Measurements from ENCODE around the gene MED8. TPM values are rescaled to one million over a fixed set of nuclear protein-coding genes. Genes with fewer than 3 reads are reported as not detected.
A peak's percentile ranks its signal among the peaks of the same experiment; 100 is the strongest.

Gene MED8
- total RNA-seq, 1 experiment from 2014 or later: 31.1 TPM

- Mint-ChIP-seq H3K36me3 (ENCODE audit: insufficient read depth, unreplicated experiment) (peaks cover 76% of the 10 kb centered on the region), H3K9me3 (ENCODE audit: low read depth, unreplicated experiment) (no peaks in the 10 kb centered on the region), H3K4me3 (ENCODE audit: low read depth, unreplicated experiment) (peak overlapping the region; percentile 79), H3K27ac (ENCODE audit: unreplicated experiment) (peak overlapping the region; percentile 82), H3K4me1 (ENCODE audit: low read depth, unreplicated experiment) (peaks cover 39% of the 10 kb centered on the region), H3K27me3 (ENCODE audit: unreplicated experiment) (no peaks in the 10 kb centered on the region)
- TSS peak; percentile 21 for BruUV-seq (replicated peaks)
- intact Hi-C loops (cut with micrococcal nuclease; ENCODE audit: unreplicated experiment): no loop called here
- TF ChIP-seq CTCF (IDR thresholded peaks at IDR 0.05; ENCODE audit: unreplicated experiment): no peak
- CTCF ChIA-PET: interaction anchor here (0.7 to 2.0 kb wide), 7 partner anchors 9 to 140 kb away, joined by 3 to 14 read pairs (median 3); partner anchors contain the start of gene C1orf210
- peak; percentile 35 for DNase-seq
Observed at GRCh38 chr1:43367026-43367903, 22.3 kb downstream of the MED8 start.

GRCh38 chr1:43366601-43367025 is 23.0 kb downstream of the MED8 start:
- Mint-ChIP-seq H3K27ac (ENCODE audit: unreplicated experiment) (peak overlapping the region; percentile 82), H3K4me3 (ENCODE audit: low read depth, unreplicated experiment) (peak overlapping the region; percentile 79), H3K36me3 (ENCODE audit: insufficient read depth, unreplicated experiment) (peaks cover 82% of the 10 kb centered on the region), H3K9me3 (ENCODE audit: low read depth, unreplicated experiment) (no peaks in the 10 kb centered on the region), H3K4me1 (ENCODE audit: low read depth, unreplicated experiment) (peaks cover 45% of the 10 kb centered on the region), H3K27me3 (ENCODE audit: unreplicated experiment) (no peaks in the 10 kb centered on the region)
- CTCF ChIA-PET: interaction anchor here (0.7 to 2.0 kb wide), 2 partner anchors 81 to 98 kb away, joined by 3 to 14 read pairs; partner anchors contain the start of gene C1orf210
- no peak for DNase-seq
- BruUV-seq (replicated peaks): no TSS peak
- intact Hi-C loops (cut with micrococcal nuclease; ENCODE audit: unreplicated experiment): no loop called here
- TF ChIP-seq CTCF (IDR thresholded peaks at IDR 0.05; ENCODE audit: unreplicated experiment): no peak

- peak; percentile 85 for DNase-seq
- no TSS peak for BruUV-seq (replicated peaks)
- H3K4me1 Mint-ChIP-seq (ENCODE audit: low read depth, unreplicated experiment): peaks cover 49% of the 10 kb centered on the region
- no peaks in the 10 kb centered on the region for H3K9me3 Mint-ChIP-seq (ENCODE audit: low read depth, unreplicated experiment)
- intact Hi-C loops (cut with micrococcal nuclease; ENCODE audit: unreplicated experiment): no loop called here
- peak overlapping the region; percentile 82 for H3K27ac Mint-ChIP-seq (ENCODE audit: unreplicated experiment)
- peaks cover 86% of the 10 kb centered on the region for H3K36me3 Mint-ChIP-seq (ENCODE audit: insufficient read depth, unreplicated experiment)
- TF ChIP-seq CTCF (IDR thresholded peaks at IDR 0.05; ENCODE audit: unreplicated experiment): no peak
- no peaks in the 10 kb centered on the region for H3K27me3 Mint-ChIP-seq (ENCODE audit: unreplicated experiment)
- H3K4me3 Mint-ChIP-seq (ENCODE audit: low read depth, unreplicated experiment): peak overlapping the region; percentile 79
- CTCF ChIA-PET: no interaction called here
Observed at GRCh38 chr1:43366179-43366578, 23.4 kb downstream of the MED8 start.

- Mint-ChIP-seq H3K36me3 (ENCODE audit: insufficient read depth, unreplicated experiment) (peaks cover 86% of the 10 kb centered on the region), H3K4me3 (ENCODE audit: low read depth, unreplicated experiment) (peak overlapping the region; percentile 79), H3K4me1 (ENCODE audit: low read depth, unreplicated experiment) (peaks cover 50% of the 10 kb centered on the region), H3K27me3 (ENCODE audit: unreplicated experiment) (no peaks in the 10 kb centered on the region), H3K27ac (ENCODE audit: unreplicated experiment) (peak overlapping the region; percentile 82), H3K9me3 (ENCODE audit: low read depth, unreplicated experiment) (no peaks in the 10 kb centered on the region)
- CTCF ChIA-PET: no interaction called here
- intact Hi-C loops (cut with micrococcal nuclease; ENCODE audit: unreplicated experiment): no loop called here
- DNase-seq: no peak
- TF ChIP-seq CTCF (IDR thresholded peaks at IDR 0.05; ENCODE audit: unreplicated experiment): no peak
- BruUV-seq (replicated peaks): no TSS peak
Observed at GRCh38 chr1:43365678-43366077, 23.9 kb downstream of the MED8 start.
